Stimulated activated CD4-positive, alpha-beta T cell treated with anti-CD3 and anti-CD28 coated beads, Interleukin-1b, Interleukin-23, amount 100 ng/mL, for 24 hours (primary cell): Measurements from ENCODE around the gene KDELR1.

Source experiments
- DNase-seq, 4 experiments: peaks; one replicate each; pipeline ENCODE4 v3.0.0-alpha.2; 2020; ENCODE audit warnings: low read depth in 4 of 4, low spot score in 1 of 4

The KDELR1 gene

GRCh38 chr19:48391100-48392005, at the start of gene KDELR1:
Gene KDELR1, minus strand, starts transcription at chr19:48391551. Its CDS starts 193 bp downstream, at chr19:48391358.
- DNase-seq, result peak; percentile 47 to 65 (median 53)

- no peak for DNase-seq
Observed at GRCh38 chr19:48436586-48436985, 45.2 kb upstream of the KDELR1 start.

- no peak for DNase-seq
Observed at GRCh38 chr19:48433337-48433736, 42.0 kb upstream of the KDELR1 start.

- no peak for DNase-seq
Observed at GRCh38 chr19:48428670-48429069, 37.3 kb upstream of the KDELR1 start.

GRCh38 chr19:48424694-48425219, 33.4 kb upstream of the KDELR1 start:
- no peak for DNase-seq

- no peak for DNase-seq
Observed at GRCh38 chr19:48421548-48421947, 30.2 kb upstream of the KDELR1 start.

GRCh38 chr19:48419158-48419920, 28.0 kb upstream of the KDELR1 start:
- peak in 3 of 4 experiments; percentile 46 to 61 (median 50) for DNase-seq

GRCh38 chr19:48418317-48419064, 27.1 kb upstream of the KDELR1 start:
- no peak for DNase-seq

- DNase-seq, result no peak
Observed at GRCh38 chr19:48417421-48417820, 26.1 kb upstream of the KDELR1 start.

- DNase-seq, result no peak
Observed at GRCh38 chr19:48415806-48416221, 24.5 kb upstream of the KDELR1 start.

- DNase-seq, result peak in 2 of 4 experiments; percentile 46 to 73
Observed at GRCh38 chr19:48415395-48415794, 24.0 kb upstream of the KDELR1 start.

- no peak for DNase-seq
Observed at GRCh38 chr19:48413879-48414587, 22.7 kb upstream of the KDELR1 start.

- DNase-seq, result no peak
Observed at GRCh38 chr19:48405850-48406249, 14.5 kb upstream of the KDELR1 start.

GRCh38 chr19:48405010-48405659, 13.8 kb upstream of the KDELR1 start:
- no peak for DNase-seq

- DNase-seq, result no peak
Observed at GRCh38 chr19:48403606-48404005, 12.3 kb upstream of the KDELR1 start.

GRCh38 chr19:48401287-48401686, 9.9 kb upstream of the KDELR1 start:
- DNase-seq, result no peak

GRCh38 chr19:48400018-48400742, 8.8 kb upstream of the KDELR1 start:
- no peak for DNase-seq

GRCh38 chr19:48398375-48399235, 7.3 kb upstream of the KDELR1 start:
- peak; percentile 62 to 73 (median 65) for DNase-seq

GRCh38 chr19:48398102-48398374, 6.7 kb upstream of the KDELR1 start:
- DNase-seq, result no peak
